HG03066 (cell line): ENCODE data around the gene MAMDC2.
A peak's percentile ranks its signal among the peaks of the same experiment; 100 is the strongest.

Experiments used
- ATAC-seq: cut with Tn5 transposase; IDR thresholded peaks from one replicate; pipeline ENCODE4 v1.9.1; 2021; ENCODE audit warnings: low read depth; ENCODE audit not compliant: unreplicated experiment

Gene MAMDC2

DNA sequence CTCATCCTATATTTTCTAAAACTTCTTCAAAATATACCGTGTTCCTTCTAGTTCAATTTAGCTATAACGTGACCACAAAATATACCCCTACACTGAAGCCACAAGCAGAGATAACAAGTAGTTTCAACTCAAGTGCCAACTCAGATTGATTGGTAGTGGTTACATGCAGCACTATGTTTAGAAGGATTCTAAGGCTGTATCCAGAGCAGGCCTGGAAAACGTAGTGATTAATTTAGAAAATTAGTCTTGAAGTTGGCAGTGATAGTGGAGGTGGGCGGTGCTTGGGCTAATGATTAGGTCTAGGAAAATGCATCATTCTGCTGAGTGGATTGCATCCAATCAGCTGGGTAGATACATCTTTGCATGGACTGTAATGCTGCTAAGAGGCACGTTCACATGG, 61.5 kb downstream of the MAMDC2 start:
- ATAC-seq = no peak

DNA sequence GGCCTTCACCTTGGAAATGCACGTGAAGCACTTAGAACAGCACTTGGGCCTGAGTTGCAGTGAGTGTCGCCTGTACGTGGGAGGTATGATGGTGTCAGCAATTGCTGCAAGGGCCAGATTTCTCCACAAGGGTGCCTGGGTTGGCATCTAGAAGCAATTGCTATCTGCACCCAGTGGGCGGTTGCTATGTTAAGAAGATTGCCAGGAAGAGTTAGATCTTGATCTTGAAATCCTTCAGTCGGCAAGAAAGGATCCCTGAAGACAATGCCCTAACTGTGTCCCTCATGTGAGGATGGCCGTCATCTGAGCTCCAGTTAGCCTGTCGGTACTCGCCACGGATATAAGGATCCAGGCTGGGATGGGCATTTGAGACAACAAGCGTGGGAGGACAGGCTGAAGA, 62.9 kb downstream of the MAMDC2 start:
- ATAC-seq = no peak

DNA sequence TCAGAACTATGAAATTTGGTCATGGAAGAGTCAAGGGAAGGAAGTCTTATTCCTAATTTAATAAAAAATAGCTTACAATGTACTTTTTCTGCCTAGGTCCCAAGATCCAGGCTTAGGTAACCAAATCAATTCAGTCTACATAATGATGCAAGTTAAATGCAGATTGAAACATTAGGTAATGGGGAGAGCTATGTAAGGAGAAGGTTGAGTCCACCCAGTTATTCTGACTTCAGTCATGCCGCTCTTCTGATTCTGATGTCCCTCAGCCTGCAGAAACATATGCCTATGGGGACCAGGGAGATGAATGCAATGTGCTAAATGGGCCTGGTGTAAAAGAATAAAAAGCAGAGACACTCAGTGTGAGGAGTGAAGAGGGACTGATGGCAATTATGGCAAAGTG, 63.9 kb downstream of the MAMDC2 start:
- ATAC-seq = no peak

DNA sequence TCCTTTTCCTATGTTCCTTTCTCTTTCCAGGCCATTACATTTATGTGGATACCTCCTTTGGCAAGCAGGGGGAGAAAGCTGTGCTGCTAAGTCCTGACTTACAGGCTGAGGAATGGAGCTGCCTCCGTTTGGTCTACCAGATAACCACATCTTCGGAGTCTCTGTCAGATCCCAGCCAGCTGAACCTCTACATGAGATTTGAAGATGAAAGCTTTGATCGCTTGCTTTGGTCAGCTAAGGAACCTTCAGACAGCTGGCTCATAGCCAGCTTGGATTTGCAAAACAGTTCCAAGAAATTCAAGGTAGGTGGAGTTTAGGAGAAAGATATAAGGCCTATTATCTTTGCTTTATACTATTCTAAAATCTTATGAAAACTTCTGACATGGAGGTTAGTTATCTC, 64.5 kb downstream of the MAMDC2 start:
- ATAC-seq = no peak

DNA sequence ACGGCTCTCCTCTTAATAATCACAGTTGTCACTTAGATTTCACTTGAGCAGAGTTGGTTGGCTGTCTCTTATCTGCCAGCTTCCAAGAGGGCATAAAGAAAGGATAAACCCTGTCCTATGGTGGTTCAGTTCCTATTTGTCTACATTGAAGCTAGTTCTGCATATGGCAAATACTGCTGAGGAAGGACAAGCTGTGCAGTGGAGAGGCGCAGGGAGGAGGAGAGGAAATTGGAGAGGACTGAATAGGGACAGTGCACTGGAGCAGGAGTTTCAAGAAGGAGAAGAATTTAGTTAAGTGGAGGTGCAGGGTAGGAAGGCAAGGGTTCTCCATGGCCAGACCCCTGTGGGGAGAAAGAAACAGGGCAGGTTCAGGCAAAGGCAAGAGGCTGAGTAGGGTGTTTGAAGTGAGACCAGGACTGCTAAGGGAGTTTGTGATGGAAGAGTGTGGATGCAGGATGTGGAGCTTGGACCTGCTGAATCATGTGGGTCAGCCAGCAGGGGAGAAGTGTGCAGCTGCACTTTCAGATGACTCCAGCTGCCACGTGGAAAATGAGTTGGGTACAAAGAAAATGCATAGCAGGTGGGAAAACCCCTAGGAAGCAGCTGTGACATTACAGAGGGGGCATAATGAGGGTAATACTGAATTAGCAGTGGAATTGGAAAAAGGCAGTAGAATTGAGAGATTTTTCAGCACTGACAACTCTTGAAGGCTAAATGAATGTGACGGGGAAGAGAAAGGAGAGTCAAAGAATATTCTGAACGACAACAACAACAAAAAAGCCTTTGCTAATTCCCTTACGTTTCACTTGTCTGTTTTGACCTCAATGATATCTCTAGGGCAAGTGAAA, 66.8 kb downstream of the MAMDC2 start:
- no peak for ATAC-seq

DNA sequence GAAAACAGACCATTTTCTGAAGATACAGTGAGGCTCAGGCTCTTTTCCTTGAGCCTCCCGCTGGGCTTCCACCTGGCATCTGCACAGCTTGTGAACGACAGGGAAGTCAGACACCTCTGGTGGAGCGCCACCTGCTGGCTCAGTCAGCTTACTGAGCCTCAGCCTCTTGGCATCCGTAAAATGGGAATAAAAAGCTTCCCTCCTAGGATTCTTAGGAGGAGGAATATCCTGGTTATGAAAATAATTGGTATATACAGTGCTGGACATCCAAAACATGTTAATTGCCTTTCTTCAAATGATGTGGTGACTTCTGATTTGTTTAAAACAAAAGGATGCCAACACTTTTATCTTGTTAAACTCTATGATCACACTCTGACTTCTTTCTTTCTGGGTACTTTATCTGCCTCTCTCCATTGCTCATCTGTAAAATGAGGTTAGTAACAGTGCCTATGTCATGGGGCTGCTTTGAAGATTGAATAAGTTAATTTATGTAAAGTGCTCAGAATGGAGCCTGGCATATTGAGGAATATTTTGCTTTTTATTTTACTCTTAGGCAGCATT, 67.5 kb downstream of the MAMDC2 start:
- ATAC-seq = peak; percentile 79

DNA sequence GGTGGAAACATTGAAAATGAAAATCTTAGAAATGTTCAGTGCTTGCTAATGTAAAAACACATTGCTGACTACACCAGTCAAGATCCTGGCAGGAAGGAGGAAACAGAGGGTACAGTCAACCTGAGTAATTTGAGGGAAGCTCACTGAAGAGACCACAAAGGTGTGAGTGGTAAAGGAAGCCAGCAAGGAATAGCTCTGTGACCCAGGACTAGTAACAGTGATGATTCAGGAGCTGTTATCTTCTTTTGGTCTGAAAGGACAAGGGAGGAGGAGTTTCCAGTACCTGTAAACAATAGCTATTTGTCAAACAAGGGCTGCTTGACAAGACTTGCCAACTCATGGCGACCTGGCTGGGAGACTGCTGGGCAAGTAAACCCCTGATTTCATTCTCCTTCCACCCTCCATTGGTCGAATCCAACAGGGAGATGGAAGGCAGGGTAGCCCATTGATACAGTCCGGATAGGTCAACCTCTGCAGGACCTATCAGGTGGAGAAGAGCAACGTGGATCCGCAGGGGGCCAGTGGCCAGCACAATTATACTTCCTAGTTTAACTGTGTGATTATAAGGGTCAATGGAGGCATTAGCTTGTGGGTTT, 68.1 kb downstream of the MAMDC2 start:
- no peak for ATAC-seq

DNA sequence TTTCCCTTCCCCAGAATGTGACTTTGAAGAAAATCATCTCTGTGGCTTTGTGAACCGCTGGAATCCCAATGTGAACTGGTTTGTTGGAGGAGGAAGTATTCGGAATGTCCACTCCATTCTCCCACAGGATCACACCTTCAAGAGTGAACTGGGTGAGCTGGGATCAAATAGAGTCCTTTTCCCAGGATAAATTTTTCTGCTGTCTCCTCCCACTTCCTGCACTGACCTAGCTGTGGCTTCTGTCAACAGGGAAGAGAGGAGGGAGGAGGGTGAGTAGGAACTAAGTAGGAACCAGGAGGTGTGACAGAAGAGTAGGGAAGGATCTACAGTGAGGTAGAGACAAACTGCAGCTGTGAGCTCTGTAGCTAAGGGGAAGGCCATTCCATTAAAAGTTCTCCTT, 69.3 kb downstream of the MAMDC2 start:
- no peak for ATAC-seq

DNA sequence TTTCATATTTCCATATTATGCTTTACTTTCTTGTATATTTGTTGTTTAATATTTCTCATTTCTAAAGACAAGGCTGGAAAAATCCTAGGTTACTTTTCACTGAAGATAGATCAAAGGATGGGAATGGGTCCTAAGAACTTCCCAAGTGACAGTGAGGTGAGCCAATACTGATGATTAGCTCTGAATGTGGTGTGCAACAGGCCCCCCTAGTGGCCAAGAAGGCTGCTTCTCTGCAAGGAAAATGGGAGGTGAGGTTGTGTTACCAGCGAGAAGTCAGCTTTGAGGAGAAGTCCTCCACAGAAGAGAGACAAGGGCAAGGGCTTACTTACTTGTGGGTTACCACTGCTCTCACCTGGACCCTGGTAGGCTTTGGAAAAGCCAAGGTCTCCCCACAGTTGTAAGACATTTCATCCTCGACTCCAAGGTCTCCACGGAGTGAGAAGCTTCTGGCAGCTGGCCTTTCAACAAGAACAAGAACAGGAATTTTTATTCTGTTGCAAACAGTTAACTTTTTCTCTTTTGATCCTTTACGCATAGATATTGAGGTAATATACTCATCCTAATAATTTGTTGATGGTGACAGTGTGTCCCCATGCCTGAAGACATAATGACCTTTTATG, 69.9 kb downstream of the MAMDC2 start:
- ATAC-seq = peak; percentile 61

DNA sequence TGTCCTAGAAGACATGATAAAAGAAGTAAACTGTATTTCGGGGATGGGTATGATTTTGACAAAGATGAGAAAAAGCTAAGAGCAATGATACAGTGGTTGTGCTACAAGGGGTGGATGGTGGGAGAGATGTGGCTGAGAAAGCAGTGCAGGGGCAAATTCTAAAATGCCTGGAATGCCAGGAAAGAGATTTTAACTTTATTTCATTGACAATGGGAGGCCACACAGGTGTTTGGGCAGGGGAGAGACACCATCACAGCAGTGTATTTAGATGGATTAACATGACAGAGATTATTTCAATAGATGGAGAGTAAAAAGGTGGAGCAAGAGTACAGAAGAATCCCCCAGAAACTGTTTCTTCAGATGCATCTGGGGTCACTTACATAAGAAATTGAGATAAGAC, 71.2 kb downstream of the MAMDC2 start:
- ATAC-seq = no peak

DNA sequence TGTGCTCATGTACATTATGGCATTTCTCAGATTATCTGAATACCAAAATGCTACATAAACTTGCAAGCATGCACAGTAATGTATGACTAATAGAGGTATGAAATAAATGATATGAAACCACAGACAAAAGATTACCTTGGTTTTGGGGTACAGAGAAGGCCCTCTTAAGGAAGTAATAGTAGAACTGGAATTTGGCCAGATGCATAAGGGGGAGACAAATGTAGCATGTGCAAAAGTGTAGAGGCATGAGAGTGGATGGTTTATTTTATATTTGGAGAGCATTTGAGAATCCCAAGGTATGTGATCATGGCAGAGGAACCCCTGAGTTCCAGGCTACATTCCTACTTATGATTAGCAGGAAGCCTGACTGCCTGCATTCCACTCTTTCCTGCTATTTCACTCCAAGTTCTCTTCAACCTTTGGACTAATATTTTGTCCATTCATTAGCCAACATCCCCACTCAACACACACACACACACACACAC, 74.2 kb downstream of the MAMDC2 start:
- ATAC-seq = no peak

DNA sequence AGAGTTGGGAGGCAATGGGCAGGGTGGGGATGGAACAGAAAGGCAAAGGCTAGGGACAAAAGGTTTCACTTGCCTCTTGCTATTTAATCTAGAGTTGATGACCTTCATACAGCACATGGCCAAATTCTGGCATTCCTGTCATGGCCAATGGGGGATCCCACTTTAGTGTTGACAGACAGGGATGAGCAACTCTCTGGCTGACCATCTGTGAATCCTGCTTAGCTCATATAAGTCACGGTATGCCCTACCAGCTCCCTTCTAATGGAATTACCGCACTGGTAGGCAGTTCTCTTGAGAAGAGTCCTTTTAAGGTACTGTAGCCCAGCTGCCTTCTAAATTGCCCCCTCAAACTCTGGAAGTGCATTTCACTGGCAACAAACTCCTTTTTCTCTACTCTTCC, 76.1 kb downstream of the MAMDC2 start:
- no peak for ATAC-seq

DNA sequence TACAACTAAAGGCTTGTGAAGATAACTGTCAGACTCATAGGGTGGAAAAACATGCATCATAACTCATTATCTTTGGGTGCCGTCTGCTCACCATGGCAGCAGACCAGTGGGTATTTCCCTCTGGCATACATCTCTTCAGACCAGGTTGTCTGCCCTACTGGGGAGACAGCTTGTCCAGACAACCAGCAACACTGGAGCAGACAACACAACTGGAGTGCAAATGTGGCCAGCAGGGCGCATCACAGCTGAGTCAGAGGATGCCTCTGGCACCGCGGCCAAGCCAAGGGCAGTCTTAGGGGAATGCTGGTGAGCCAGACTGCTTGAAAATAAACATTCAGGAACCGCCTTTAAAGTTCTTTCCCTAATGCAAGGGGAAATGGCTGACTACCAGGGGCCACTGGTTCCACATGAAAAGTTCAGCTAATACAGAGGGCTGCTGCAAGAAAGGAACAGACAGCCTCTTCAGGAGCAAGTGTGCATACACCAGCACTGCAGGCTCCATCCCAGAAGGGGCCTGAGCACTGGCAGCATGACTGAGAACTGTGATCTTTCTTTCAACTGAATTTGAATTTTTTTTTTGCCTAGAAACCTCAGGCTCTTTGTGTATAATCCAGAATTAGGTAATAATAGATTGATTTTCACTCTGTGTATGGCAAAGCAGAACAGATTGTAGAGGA, 77.3 kb downstream of the MAMDC2 start:
- no peak for ATAC-seq

DNA sequence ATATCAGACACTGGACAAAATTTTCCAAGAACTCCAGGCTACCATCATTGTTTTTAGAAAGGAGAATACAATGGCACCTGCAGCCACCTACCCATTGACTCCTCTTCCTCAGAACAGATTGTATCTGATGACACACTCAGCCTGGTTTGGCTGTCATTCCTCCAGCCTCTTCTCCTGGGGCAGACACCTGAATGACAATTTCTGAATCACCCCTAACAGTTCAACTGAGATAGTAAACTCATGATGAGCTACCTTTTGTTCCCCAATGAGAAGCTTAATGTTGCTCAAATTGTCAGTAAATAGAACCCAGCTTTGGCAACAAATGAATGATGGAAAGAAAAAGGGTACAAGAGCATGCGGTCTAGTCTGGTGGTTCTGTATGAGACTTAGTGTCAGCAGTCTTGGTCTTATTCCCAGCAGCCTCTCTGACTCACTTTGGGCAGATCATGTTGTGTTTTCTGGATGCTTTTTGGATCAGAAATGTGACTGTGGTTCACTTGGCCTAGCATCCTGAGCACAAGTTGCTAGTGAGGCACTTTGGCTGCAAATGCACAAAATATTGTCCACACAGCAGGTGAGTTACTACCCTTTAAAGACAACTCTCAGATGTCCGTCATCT, 78.3 kb downstream of the MAMDC2 start:
- no peak for ATAC-seq

DNA sequence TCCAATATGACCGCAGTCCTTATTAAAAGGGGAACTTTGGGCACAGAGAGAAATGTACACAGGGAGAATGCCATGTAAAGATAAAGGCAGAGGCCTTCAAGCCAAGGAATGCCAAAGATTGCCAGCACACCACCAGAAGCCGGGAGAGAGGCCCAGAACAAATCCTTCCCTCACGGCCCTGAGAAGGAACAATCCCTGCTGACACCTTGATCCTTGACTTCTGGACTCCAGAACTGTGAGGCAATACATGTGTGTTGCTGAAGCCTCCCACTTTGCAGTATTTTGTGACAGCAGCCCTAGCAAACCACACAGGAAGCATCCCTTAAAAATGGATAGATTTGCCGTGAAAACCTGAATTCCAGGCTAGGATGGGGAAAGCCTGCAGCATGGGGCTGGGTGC, 80.0 kb downstream of the MAMDC2 start:
- ATAC-seq = no peak

DNA sequence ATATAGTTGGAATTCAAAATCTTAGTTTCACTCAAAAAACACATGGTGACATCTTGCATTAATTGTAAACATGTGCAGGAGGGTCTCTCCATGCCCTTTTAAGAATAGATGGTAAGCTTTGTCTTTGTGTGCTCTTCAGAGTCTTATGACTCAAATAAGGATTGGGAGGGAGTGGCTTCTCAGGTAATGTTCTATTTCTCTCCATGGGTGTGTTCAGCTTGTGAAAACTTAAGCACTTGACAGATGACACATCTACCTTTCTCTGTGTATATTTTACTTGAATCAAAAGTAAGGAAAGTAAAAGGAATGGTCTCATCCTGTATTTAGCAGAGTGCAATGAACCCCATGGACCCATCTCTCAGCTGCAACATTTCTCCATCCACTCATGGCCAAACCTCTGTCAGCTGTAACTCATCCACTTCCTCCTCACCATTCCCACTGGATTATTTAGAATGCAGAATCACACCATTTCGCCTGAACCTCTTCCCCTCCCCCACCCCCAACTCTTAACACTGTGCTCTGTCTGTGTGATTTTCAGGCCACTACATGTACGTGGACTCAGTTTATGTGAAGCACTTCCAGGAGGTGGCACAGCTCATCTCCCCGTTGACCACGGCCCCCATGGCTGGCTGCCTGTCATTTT, 82.1 kb downstream of the MAMDC2 start:
- no peak for ATAC-seq

DNA sequence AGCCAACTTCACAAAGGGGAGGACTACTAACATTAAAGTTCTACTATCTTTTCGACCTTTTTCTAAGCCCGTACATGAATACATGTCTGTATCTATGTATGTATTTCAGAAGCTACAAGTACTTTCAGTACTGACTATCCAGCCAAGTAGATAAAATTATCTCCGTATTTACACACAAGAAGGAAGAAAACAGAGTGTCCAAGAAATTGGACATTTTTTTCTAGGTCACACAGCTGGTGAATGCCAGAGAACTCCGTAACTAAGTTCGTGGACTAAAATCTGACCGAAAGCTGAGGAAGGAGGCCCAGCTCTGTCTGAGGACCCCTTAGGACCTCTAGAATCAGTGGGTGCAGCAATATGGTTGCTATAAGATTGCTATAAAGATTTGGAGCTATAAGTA, 83.4 kb downstream of the MAMDC2 start:
- no peak for ATAC-seq

DNA sequence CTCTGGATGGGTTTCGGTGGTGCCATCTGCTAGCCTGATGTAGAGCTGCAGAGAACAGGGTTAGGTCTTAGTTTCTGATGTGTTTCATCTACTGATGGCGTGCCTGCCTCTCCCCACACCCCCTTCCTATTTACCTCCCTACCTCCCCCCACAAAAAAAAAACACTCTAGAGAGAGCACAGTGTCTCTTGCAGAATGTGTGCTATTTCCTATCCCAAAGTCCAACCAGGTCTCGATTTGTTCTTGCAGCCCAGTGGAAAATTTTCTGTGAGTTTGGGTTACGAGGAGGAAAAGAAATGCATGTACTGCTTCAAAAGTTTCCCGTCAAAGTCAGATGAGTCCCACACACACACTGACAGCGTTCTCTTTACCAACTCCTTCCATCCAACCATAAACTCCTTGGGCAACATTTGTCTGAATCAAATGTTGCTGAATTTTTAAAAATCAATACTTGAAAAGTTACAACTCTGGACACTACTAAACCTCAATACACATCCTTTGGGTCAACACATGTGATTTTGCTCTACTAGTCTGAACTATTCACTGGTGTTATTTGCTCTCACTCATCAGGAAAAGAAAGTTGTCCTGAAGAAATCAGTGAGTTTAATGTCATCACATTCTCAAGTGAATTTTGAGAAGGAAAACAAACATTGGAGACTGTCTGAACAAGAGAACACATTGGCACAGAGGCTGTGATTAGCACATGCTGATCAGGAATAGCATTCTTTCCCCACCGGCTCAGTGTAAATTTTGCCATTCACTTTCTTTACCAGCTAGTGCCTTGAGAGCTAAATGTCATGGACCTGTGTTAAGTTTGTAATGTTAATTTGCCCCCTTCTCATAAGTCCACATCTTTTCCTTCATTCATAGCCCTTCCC, 84.1 kb downstream of the MAMDC2 start:
- no peak for ATAC-seq

DNA sequence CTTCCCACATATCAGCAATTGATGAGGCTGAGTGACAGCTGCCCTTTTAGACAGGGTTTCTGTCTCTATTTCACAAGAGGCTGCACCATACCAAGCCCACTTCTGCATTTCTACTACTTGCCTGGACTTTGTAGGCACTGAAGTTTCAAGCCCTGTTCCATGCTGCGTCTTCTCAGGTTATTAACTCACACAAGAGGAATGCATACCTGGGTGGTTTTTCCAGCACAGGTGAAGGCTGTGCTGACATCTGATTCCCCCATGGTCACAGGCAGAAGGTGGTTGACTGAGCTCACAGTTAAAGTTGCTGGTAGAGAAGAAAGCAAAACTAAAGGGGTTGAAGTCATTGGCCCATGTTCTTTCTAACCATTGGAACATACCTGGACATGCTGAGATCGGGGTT, 86.6 kb downstream of the MAMDC2 start:
- ATAC-seq = no peak
